ENCODE measurements around the gene TRMT2B.
"Not testable (repeated sequence)": the region's sequence is repeated elsewhere in the genome, so short reads cannot be mapped to it uniquely, and the experiment has no call there.

The TRMT2B gene

DNA sequence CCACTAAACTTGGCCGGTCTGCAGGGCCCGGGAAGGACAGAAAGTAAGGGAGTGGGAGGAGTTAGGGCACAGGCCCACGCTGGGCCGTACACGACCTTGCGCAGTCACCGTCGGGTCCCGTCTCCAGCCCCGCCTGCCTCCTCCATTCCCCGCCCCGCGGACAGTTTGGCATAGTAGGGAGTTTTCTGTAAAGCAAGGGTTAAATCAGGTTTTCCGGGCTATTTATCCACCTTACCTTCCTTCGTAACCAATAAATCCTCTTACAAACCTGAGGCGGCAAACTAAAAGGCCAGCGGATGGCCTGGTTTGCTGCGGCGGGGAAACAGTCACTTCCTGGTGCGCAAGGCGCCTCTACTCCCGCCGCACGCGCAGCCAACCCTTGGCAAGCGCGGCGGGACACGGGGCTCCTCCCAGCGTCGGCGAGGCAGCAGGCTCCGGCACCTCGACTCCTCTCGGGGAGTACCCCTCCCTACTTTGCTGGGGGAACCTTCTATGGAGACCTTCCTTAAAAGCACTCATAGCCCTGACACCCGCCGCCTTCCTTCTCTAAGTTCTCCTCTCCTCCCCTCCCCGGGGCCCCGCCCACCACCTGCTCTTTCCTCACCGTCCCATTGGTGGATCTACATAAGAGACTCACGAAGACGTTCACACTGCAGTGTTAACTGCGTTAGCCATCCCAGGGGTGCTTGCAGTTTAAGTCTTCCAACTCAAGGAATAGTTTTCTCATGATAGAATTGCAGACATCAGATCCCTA is at the start of gene TRMT2B:
TSS of gene TRMT2B (minus strand) at position 563 of the 754 bp plus-strand sequence. CDS start 9,822 bp downstream, outside the sequence.
- DNase-seq (ENCODE audit: low spot score): peak; percentile 54

DNA sequence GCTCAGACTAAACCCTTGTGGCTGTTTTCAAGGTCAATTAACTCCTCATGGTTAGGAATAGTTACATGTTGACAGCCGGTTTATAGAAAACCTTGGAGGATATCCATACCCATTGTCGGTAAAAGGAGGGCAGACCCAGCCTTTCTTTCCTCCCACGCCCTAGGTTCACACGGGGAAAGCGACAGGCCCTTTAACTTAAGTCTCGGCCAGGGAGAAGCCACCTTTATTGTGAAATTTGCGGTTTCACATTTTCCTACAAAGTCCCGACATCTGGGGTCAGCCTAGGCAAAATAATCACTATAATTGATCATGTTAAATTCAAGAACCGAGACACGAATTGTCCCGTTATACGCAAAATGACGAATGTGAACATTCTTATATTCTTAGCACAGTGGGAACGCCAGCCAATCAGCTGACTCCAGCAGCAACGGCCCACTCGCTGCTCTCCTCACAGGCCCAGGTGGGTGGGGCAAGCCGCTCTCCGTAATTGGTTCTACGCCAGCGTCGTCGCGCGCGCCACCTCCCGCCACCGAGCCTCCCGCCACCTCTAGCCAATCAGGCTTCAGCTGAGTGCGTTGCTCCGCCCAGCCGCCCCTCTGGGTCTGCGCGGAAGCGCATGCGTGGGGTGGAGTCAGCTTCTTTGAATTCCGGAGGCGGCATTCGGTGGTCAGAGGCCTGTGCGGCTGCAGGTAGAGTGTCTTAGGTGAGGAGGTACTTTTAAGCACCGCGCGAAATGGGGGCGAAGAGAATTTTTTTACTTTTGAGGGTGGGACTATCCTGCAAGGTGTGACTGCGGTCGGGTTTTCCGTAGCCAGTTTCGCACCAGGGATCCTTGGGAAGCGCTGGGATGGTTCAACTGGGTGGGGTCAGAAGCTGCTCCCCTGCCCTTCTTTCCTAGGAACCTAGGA is 45.9 kb upstream of the TRMT2B start, which contains the start of gene CENPI:
TSS of gene CENPI (plus strand) at position 659 of the 908 bp plus-strand sequence. CDS start 2,867 bp downstream, outside the sequence.
- DNase-seq (ENCODE audit: low spot score): peak; percentile 80

GRCh38 chrX:101091817-101092216 is 39.9 kb upstream of the TRMT2B start:
- DNase-seq (ENCODE audit: low spot score): no peak

GRCh38 chrX:101081231-101081630 is 29.3 kb upstream of the TRMT2B start:
- no peak for DNase-seq (ENCODE audit: low spot score)

DNA sequence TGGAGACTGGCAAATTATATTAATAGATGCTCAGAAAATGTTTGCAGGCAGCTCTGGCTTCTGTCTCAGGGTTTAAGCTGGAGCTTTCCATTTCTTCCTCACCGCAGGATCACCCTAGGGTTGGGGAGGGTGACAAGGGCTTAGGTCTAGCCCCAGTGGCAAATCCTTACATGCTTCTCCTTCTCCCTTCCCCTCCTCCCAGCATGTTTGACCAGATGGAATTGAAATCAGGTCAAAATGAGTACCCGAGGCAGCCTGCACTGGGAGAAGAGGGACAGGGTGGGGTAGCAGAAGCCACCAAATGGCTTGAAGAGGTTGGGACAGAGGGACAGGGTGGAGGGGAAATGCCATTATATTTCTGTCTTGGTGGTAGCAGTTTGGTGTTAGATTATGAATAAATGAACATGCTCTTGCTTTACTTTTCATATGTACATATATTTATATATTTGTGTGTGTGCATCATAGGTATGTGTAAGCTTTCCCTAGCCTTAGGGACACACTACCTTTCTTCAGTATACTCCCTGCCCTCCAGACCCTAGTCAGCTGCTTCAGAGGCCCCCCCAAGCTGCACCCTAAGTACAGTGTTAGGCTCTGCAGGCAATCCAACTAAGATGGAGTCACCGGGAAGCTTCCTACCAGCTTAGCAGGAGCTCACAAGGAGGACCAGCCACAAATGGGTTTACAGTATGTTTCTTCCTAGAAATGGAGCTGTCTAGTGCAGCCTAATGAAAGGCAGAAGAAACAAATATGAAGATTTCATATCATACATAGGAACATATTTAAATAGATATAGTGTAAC is 28.6 kb upstream of the TRMT2B start:
- DNase-seq (ENCODE audit: low spot score): no peak

DNA sequence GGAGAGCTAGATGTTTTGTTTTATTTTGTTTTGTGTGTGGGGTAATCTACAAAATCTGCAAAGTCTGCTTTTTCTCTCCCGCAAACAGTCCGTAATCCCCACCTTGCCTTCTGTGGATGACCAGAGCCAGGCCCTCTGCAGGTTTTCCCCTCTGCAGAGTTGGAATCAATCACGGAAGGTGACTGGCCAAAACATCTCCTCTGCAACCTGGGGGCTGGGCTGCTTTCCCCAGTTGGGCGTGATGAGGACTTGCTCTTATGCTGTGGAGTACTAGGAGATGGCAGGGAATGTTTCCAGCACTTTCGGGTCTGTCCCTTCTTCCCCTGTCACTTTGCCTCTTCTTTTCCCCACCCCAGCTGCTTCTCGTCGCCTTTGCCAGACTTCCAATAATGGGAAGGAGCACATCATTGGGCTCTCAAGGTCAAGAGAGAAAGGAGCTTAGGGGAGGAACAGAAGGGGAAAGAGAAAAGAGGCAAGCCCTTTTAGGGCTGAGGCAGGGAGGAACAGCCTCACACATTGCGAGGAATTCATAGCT is 27.9 kb upstream of the TRMT2B start:
- no peak for DNase-seq (ENCODE audit: low spot score)

DNA sequence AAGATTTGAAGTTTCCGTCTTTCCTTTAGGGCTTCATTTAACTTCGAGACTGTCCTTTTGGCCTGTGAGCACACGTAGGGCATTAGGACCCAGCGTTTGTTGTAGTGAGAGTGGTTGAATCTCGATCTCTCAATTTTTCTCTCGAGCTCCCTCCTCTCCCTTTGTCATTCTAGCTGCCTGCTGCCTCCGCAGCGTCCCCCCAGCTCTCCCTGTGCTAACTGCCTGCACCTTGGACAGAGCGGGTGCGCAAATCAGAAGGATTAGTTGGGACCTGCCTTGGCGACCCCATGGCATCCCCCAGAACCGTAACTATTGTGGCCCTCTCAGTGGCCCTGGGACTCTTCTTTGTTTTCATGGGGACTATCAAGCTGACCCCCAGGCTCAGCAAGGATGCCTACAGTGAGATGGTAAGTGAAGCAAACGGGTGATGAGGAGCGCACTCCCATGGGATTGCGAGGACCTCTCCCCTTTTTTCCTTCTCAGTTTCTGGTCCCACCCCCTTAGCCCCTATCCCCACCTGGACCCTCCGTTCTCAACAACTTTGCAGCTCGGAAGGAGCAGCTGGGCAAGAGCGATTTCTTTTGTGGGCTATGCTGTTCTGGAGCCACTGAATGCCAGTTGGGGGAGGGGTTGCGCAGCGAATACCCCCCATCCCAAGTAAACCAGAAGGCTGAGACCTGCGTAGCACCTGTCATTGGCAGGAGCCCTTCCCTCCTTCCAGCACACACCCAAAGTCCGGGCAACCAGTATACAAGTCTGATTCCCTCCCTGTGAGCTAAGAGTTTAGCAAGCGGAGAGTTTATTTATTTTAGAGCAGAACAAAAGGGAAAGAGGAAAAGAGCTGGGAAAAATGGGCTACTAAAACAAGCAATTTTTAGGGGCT is 27.0 kb upstream of the TRMT2B start, which contains the start of gene TMEM35A:
TSS of gene TMEM35A (plus strand) at position 164 of the 883 bp plus-strand sequence. CDS start at position 288, 124 bp downstream.
- no peak for DNase-seq (ENCODE audit: low spot score)

DNA sequence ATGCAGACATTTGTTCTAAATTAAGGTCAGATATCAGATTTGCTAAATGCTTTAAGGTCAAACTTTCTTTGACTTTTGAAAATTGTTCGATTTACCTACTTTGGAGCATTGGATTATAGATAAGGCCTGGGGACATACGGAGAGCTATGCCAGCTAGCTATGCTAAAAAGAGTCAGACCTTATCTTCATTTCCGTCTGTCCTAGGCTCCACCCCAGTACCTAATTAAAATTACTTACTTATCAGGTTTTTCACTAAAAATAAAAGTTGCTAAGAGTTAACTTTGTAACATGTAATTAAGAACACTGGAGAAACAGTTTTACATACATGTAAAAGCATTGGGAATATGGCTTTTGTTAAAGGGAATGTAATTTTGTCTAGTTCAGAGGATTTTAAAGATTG is 19.7 kb upstream of the TRMT2B start:
- DNase-seq (ENCODE audit: low spot score): no peak

DNA sequence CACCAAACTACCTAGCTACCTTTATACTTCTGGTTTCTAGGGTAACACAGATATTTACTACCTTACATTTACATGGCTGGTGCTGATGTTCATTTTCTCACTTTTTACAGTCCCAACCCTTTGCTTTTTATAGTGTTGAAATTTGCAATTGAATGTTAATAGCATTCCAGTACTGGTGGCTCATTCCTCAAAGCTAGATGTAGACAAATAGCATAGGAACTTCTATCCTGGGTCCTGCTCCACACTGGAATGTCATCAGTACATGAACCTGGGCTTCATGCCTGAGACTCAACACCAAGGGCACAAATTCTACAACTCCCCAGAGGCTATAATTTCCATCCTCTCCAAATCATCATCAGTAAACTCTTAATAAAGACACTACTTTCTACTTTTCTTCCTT is 10.3 kb upstream of the TRMT2B start:
- no peak for DNase-seq (ENCODE audit: low spot score)

GRCh38 chrX:101057093-101057714 is 5.3 kb upstream of the TRMT2B start:
- no peak for DNase-seq (ENCODE audit: low spot score)

DNA sequence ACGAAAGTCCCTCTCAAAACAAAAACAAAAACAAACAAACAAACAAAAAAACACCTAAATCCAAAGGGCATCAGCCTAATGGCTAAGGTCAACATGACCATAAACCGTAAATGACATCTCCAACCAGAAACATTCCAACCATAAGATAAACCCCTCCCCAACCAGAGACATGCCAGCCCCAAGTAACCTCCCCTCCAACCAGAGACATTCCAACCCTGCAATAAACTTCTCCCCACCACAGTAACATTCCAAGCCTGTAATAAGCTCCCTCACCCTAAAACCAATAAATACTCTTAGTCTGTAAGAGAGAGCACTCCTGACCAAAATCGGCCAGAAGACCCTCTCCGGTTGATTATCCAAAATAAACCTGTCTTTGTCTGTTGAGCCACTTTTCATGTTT is 4.6 kb upstream of the TRMT2B start:
- not testable (repeated sequence) for DNase-seq (ENCODE audit: low spot score)

GRCh38 chrX:101051153-101051548 is 760 bp downstream of the TRMT2B start:
- no peak for DNase-seq (ENCODE audit: low spot score)

DNA sequence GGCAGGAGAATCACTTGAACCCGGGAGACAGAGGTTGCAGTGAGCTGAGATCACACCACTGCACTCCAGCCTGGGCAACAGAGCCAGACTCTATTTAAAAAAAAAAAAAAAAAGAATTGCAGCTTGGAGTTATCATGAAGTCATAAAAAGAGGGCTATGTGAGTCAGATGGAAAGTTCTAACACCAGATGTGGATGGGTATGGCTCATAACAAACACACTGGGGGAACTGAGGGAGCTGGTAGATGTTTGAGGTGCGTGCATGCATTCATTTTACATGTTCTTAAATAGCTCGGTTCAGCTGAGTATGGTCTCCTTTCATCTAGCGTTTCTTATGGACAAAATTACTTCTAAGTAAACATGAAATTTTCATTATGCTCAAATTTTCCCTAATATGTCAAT is 11.7 kb downstream of the TRMT2B start:
- DNase-seq (ENCODE audit: low spot score): no peak

GRCh38 chrX:101037231-101037630 is 14.7 kb downstream of the TRMT2B start:
- no peak for DNase-seq (ENCODE audit: low spot score)

DNA sequence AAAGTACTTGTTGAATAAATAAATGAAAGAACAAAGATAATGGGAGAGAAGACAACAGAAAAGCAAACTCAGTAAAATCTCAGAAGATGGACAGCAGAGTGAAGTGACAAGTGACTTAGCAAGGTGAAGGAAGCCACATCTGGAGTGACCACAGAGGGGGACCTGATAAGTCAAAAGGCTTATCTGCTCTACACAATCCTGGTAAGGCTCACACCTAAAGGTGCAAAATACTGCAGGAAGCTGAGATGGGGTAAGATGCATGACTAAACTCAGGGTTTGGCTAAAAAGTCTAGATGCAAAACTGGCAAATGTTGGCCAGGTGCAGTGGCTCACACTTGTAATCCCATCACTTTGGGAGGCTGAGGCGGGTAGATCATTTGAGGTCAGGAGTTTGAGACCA is 22.2 kb downstream of the TRMT2B start:
- no peak for DNase-seq (ENCODE audit: low spot score)

DNA sequence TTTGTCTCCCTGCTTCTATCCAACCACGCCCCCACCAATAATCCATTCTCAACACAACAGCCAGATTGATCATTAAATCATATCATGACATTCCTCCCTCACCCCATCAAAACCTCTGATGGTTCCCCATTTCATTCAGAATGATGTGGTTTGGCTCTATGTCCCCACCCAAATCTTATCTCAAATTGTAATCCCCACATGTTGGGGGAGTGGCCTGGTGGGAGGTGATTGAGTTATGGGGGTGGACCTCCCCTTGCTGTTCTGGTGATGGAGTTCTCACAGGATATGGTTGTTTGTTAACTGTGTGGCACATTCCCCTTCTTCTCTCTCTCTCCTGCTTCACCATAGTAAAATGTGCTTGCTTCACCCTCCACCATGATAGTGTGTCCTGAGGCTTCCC is 23.3 kb downstream of the TRMT2B start:
- no peak for DNase-seq (ENCODE audit: low spot score)

DNA sequence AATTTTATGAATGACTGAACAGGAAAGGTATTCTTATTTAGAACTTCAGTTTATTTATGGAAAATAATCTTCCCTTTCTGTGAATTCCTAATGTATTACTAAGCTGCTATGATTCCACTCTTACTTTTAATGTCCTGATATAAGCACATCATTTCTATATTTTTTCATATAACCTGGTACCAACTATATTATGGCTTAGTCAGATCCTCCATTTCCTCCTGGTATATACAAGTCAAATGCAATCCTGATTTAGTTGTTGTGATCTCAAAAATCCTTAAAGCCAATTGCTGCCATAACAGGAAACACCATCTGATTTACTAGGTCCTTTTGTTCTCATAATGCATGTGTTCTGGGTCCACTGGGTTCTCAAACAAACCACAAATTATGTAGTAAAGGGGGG is 26.8 kb downstream of the TRMT2B start:
- no peak for DNase-seq (ENCODE audit: low spot score)

GRCh38 chrX:101022020-101022419 is 29.9 kb downstream of the TRMT2B start:
- no peak for DNase-seq (ENCODE audit: low spot score)

GRCh38 chrX:101012031-101012430 is 39.9 kb downstream of the TRMT2B start:
- not testable (repeated sequence) for DNase-seq (ENCODE audit: low spot score)

GRCh38 chrX:101009090-101009489 is 42.8 kb downstream of the TRMT2B start:
- no peak for DNase-seq (ENCODE audit: low spot score)
